K562 (cell line): ENCODE data around the gene COX6A2. TPM values are rescaled to one million over a fixed set of nuclear protein-coding genes. Genes with fewer than 3 reads are reported as not detected.
A peak's percentile ranks its signal among the peaks of the same experiment; 100 is the strongest.

Source experiments
- ATAC-seq: fragments of 200-7000 bp; cut with Tn5 transposase; 3 replicates; pipeline ENCODE4 v1.9.1; 2020; ENCODE audit warnings: moderate library complexity
- BruUV-seq: library from RNA; stranded (reverse); fragments of 400-500 nt; replicated peaks from 2 replicates; lab custom pipeline; 2021; lab: Mats Ljungman, UMichigan
- CTCF ChIA-PET: fragments of 300-600 bp; formaldehyde crosslinking; extraction: SDS; loops from one replicate; lab custom pipeline; 2021; ENCODE audit warnings: low intra/inter-chr PET ratio; lab: Yijun Ruan, JAX
- POLR2A ChIA-PET: fragments of 300-600, 350-650 bp; sonication (Branson Sonifier 250); formaldehyde crosslinking; extraction: SDS; loops from one replicate; lab custom pipeline; 2021; ENCODE audit warnings: antibody characterized with exemption, inconsistent platforms; lab: Yijun Ruan, JAX
- DNase-seq, 4 experiments: peaks; one replicate each; pipeline versions ENCODE4 v3.0.0 to v3.0.0-alpha.2; 2011 to 2018; ENCODE audit warnings: low spot score in 3 of 4, mixed read lengths in 3 of 4; ENCODE audit errors: extremely low read depth in 1 of 4
- FAIRE-seq: peaks from 2 replicates; lab custom pipeline; 2011; peaks lifted over from hg19 to GRCh38; lab: Jason Lieb, UNC
- H2AFZ ChIP-seq: 2 replicates; pipeline ENCODE4 v1.6.0; 2011; ENCODE audit warnings: low read depth, low read length, control low read depth, inconsistent platforms
- H3K27ac ChIP-seq: fragments of 200-600 bp; 3 replicates; pipeline ENCODE4 v1.8.0; 2011; ENCODE audit warnings: low read depth, mild to moderate bottlenecking, control low read depth, inconsistent platforms, low read length, moderate library complexity, mixed read lengths; ENCODE audit errors: extremely low read depth
- H3K27me3 ChIP-seq, 2 experiments: fragments of 300-600 bp in 1 of 2; 2 replicates in 1 of 2; 3 replicates in 1 of 2; pipeline versions ENCODE4 v1.6.0 to v1.8.0; 2011; ENCODE audit warnings: inconsistent platforms in 2 of 2, low read length in 2 of 2, mild to moderate bottlenecking in 1 of 2, mixed read lengths in 1 of 2, moderate library complexity in 1 of 2; ENCODE audit not compliant: control insufficient read depth in 2 of 2, insufficient read depth in 2 of 2
- H3K36me3 ChIP-seq: fragments of 300-600 bp; 3 replicates; pipeline ENCODE4 v1.8.0; 2011; ENCODE audit warnings: mild to moderate bottlenecking, low read length, inconsistent platforms; ENCODE audit not compliant: control insufficient read depth, insufficient read depth
- H3K4me1 ChIP-seq, 2 experiments: fragments of 200-600 bp in 1 of 2; replicated peaks in 1 of 2; 2 replicates in 1 of 2; 3 replicates in 1 of 2; pipeline versions ENCODE4 v1.5.1 to v1.8.0; 2011; ENCODE audit warnings: inconsistent platforms in 2 of 2, low read length in 2 of 2, mild to moderate bottlenecking in 1 of 2, mixed read lengths in 1 of 2, moderate library complexity in 1 of 2; ENCODE audit not compliant: control insufficient read depth in 2 of 2, insufficient read depth in 2 of 2
- H3K4me2 ChIP-seq: 2 replicates; pipeline ENCODE4 v1.6.1; 2011; ENCODE audit warnings: low read length, control low read depth, inconsistent platforms, mixed read lengths; ENCODE audit not compliant: insufficient read depth
- H3K4me3 ChIP-seq: fragments of 200-600 bp; sonication (generic), shearing (Covaris generic); 2 replicates; pipeline ENCODE4 v1.5.1; 2016; ENCODE audit warnings: control low read depth, inconsistent platforms
- H3K79me2 ChIP-seq: fragments of 200-600 bp; 3 replicates; pipeline ENCODE4 v1.8.0; 2011; ENCODE audit warnings: low read length, inconsistent platforms; ENCODE audit not compliant: control insufficient read depth, insufficient read depth
- H3K9ac ChIP-seq, 2 experiments: 2 replicates each; pipeline versions ENCODE4 v1.6.0 to v1.6.1; 2011; ENCODE audit warnings: low read depth in 2 of 2, low read length in 2 of 2, control low read depth in 1 of 2, inconsistent platforms in 1 of 2, mild to moderate bottlenecking in 1 of 2, mixed read lengths in 1 of 2; ENCODE audit not compliant: insufficient read depth in 1 of 2
- H3K9me1 ChIP-seq: one replicate; pipeline ENCODE4 v1.6.0; 2011; ENCODE audit warnings: inconsistent platforms, mild to moderate bottlenecking, low read length, moderate library complexity; ENCODE audit not compliant: control insufficient read depth, insufficient read depth
- H3K9me3 ChIP-seq: replicated peaks from 2 replicates; pipeline ENCODE4 v1.5.1; 2011; ENCODE audit warnings: low read depth, low read length, inconsistent platforms; ENCODE audit not compliant: control insufficient read depth, insufficient read depth
- H4K20me1 ChIP-seq: replicated peaks from 2 replicates; pipeline ENCODE4 v1.6.1; 2011; ENCODE audit warnings: low read length, inconsistent platforms, mixed read lengths; ENCODE audit not compliant: control insufficient read depth, insufficient read depth
- KDM2B ChIP-seq: fragments of 250-450 bp; sonication (Bioruptor Pico); IDR thresholded peaks from 2 replicates; pipeline ENCODE4 v1.8.0; 2021; ENCODE audit warnings: mild to moderate bottlenecking, moderate library complexity
- RB1 ChIP-seq: fragments of 450-650 bp; IDR thresholded peaks from 2 replicates; pipeline ENCODE4 v1.6.1; 2017; ENCODE audit warnings: low read depth, mild to moderate bottlenecking
- RFX7 ChIP-seq: fragments of 250-450 bp; sonication (Bioruptor Pico); IDR thresholded peaks from 2 replicates; pipeline ENCODE4 v1.5.1; 2021; ENCODE audit warnings: mild to moderate bottlenecking
- TBP ChIP-seq: optimal IDR thresholded peaks from 2 replicates; pipeline ENCODE3; 2011; ENCODE audit warnings: low read depth, low read length, improper control_type of control experiment
- WGBS: fragments of 100-300 bp; shearing (Covaris generic); methylation state at CpG from one replicate; pipeline ENCODE4 v1.1.6; 2016; ENCODE audit warnings: low coverage, mixed read lengths; ENCODE audit not compliant: insufficient coverage; ENCODE audit errors: missing lambda C conversion rate; 5-methylcytosine and 5-hydroxymethylcytosine counted together
- in situ Hi-C: fragments of 300-500 bp; cut with MboI; formaldehyde crosslinking; loops from 4 replicates; pipeline ENCODE4 v1.15.0; 2018; ENCODE audit warnings: inconsistent platforms, mixed read lengths
- intact Hi-C: fragments of 100-400 bp; cut with micrococcal nuclease; formaldehyde crosslinking; loops from 2 replicates; pipeline ENCODE4 v1.14.2; 2022
- polyA plus RNA-seq, 8 experiments: library from polyadenylated mRNA; depleted of rRNA in 4 of 8; stranded (reverse) in 5 of 8; unstranded in 3 of 8; fragments of >200 nt; fragmentation: Nextera tagmentation in 2 of 8; fragmentation: Illumina TruSeq in 1 of 8; extraction: Ambion mirVana in 2 of 8; extraction: Trizol in 1 of 8; gene quantifications; 2 replicates each; pipeline versions ENCODE4 v1.2.1 to v1.2.3, GENCODE V29; 2011 to 2014; ENCODE audit warnings: inconsistent platforms in 1 of 8, missing spikeins in 1 of 8
- total RNA-seq, 7 experiments: library from RNA; depleted of rRNA in 6 of 7; stranded (reverse); fragments of >200 nt in 6 of 7; fragmentation: Illumina TruSeq in 2 of 7; extraction: Trizol in 2 of 7; gene quantifications; 2 replicates each; pipeline versions ENCODE4 v1.2.1 to v1.2.3, GENCODE V29; 2011 to 2021; ENCODE audit warnings: low replicate concordance in 1 of 7
- TF ChIP-seq, protein P1 (sequence below): fragments of 450-650 bp; IDR thresholded peaks from 2 replicates; pipeline ENCODE4 v1.6.1; 2016
- TF ChIP-seq, protein P2 (sequence below): fragments of 450-650 bp; IDR thresholded peaks from 2 replicates; pipeline ENCODE4 v1.6.1; 2016; ENCODE audit warnings: mild to moderate bottlenecking, moderate library complexity

COX6A2 gene
- total and polyA plus RNA-seq, 9 of the 15 experiments (the other 6 are each of a cell fraction or from before 2014, with no cell fraction given): not detected

DNA sequence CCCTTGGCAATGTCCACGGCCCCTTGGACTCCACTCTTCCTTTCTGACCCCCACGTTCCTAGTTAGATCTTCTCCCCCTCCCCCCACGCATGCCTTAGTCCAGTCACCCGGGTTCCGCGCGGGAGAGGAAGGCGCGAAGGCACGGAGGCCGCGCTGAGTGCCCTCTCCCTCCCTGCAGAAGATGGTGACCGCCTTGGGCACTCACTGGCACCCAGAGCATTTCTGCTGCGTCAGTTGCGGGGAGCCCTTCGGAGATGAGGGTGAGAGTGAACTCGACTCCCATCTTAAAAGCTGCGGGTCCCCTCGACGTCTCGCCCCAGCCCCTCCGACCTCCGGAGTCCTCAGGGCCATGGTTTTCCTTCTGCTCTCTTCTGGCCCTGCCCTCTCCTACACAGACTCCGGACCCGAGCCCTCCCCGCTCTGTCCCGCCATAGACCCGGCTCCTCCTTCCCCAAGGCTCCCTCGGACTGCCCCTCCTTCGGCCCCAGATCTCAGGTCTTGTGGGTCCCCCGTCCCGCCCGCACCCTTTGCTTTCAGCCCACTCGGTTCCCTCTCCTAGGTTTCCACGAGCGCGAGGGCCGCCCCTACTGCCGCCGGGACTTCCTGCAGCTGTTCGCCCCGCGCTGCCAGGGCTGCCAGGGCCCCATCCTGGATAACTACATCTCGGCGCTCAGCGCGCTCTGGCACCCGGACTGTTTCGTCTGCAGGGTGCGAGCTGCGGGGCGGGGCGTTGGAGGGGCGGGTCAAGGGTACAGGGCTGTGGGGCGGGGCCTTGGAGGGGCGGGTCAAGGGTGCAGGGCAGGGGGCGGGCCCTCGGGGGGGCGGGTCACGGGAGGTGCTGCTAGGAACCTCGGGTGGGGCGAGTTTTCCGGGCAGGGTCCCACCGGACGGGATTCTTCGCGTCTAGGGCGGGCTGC is 48.4 kb upstream of the COX6A2 start:
- Histone ChIP-seq H3K9me1 (no peaks in the 10 kb centered on the region), H3K27me3 (no peaks in the 10 kb centered on the region), H3K4me2 (peak overlapping the region; percentile 85), H4K20me1 (no peaks in the 10 kb centered on the region), H3K9ac (peak overlapping the region; percentile 76 to 90), H3K79me2 (no peaks in the 10 kb centered on the region), H3K27ac (peak overlapping the region; percentile 89), H3K9me3 (no peaks in the 10 kb centered on the region), H3K36me3 (no peaks in the 10 kb centered on the region), H2AFZ (peak overlapping the region; percentile 93), H3K4me3 (peak overlapping the region; percentile 51), H3K4me1 (peaks cover 41 to 74% of the 10 kb centered on the region in 2 experiments)
- ATAC-seq: peak; percentile 78
- POLR2A ChIA-PET: interaction anchor here (0.6 to 2.1 kb wide), 7 partner anchors 10 to 918 kb away, joined by 3 to 13 read pairs (median 4); partner anchors contain the start of gene ZNF764
- TSS peak; percentile 68 for BruUV-seq
- intact Hi-C loops (no loop called here), in situ Hi-C loops (no loop called here)
- peak; percentile 87 to 94 (median 91) for DNase-seq
- CTCF ChIA-PET: no interaction called here
- 25% methylated on average over 25 of the region's 68 CpGs for WGBS
- FAIRE-seq: no peak
- no peak for TF ChIP-seq RFX7 (CRISPR knock-in tag)
- peak; percentile 49; the same call in 1 of the 2 replicates for TF ChIP-seq KDM2B (CRISPR knock-in tag)
- TF ChIP-seq, protein P1, sequence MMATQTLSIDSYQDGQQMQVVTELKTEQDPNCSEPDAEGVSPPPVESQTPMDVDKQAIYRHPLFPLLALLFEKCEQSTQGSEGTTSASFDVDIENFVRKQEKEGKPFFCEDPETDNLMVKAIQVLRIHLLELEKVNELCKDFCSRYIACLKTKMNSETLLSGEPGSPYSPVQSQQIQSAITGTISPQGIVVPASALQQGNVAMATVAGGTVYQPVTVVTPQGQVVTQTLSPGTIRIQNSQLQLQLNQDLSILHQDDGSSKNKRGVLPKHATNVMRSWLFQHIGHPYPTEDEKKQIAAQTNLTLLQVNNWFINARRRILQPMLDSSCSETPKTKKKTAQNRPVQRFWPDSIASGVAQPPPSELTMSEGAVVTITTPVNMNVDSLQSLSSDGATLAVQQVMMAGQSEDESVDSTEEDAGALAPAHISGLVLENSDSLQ: no peak
- TF ChIP-seq RB1: no peak
- TF ChIP-seq, protein P2, sequence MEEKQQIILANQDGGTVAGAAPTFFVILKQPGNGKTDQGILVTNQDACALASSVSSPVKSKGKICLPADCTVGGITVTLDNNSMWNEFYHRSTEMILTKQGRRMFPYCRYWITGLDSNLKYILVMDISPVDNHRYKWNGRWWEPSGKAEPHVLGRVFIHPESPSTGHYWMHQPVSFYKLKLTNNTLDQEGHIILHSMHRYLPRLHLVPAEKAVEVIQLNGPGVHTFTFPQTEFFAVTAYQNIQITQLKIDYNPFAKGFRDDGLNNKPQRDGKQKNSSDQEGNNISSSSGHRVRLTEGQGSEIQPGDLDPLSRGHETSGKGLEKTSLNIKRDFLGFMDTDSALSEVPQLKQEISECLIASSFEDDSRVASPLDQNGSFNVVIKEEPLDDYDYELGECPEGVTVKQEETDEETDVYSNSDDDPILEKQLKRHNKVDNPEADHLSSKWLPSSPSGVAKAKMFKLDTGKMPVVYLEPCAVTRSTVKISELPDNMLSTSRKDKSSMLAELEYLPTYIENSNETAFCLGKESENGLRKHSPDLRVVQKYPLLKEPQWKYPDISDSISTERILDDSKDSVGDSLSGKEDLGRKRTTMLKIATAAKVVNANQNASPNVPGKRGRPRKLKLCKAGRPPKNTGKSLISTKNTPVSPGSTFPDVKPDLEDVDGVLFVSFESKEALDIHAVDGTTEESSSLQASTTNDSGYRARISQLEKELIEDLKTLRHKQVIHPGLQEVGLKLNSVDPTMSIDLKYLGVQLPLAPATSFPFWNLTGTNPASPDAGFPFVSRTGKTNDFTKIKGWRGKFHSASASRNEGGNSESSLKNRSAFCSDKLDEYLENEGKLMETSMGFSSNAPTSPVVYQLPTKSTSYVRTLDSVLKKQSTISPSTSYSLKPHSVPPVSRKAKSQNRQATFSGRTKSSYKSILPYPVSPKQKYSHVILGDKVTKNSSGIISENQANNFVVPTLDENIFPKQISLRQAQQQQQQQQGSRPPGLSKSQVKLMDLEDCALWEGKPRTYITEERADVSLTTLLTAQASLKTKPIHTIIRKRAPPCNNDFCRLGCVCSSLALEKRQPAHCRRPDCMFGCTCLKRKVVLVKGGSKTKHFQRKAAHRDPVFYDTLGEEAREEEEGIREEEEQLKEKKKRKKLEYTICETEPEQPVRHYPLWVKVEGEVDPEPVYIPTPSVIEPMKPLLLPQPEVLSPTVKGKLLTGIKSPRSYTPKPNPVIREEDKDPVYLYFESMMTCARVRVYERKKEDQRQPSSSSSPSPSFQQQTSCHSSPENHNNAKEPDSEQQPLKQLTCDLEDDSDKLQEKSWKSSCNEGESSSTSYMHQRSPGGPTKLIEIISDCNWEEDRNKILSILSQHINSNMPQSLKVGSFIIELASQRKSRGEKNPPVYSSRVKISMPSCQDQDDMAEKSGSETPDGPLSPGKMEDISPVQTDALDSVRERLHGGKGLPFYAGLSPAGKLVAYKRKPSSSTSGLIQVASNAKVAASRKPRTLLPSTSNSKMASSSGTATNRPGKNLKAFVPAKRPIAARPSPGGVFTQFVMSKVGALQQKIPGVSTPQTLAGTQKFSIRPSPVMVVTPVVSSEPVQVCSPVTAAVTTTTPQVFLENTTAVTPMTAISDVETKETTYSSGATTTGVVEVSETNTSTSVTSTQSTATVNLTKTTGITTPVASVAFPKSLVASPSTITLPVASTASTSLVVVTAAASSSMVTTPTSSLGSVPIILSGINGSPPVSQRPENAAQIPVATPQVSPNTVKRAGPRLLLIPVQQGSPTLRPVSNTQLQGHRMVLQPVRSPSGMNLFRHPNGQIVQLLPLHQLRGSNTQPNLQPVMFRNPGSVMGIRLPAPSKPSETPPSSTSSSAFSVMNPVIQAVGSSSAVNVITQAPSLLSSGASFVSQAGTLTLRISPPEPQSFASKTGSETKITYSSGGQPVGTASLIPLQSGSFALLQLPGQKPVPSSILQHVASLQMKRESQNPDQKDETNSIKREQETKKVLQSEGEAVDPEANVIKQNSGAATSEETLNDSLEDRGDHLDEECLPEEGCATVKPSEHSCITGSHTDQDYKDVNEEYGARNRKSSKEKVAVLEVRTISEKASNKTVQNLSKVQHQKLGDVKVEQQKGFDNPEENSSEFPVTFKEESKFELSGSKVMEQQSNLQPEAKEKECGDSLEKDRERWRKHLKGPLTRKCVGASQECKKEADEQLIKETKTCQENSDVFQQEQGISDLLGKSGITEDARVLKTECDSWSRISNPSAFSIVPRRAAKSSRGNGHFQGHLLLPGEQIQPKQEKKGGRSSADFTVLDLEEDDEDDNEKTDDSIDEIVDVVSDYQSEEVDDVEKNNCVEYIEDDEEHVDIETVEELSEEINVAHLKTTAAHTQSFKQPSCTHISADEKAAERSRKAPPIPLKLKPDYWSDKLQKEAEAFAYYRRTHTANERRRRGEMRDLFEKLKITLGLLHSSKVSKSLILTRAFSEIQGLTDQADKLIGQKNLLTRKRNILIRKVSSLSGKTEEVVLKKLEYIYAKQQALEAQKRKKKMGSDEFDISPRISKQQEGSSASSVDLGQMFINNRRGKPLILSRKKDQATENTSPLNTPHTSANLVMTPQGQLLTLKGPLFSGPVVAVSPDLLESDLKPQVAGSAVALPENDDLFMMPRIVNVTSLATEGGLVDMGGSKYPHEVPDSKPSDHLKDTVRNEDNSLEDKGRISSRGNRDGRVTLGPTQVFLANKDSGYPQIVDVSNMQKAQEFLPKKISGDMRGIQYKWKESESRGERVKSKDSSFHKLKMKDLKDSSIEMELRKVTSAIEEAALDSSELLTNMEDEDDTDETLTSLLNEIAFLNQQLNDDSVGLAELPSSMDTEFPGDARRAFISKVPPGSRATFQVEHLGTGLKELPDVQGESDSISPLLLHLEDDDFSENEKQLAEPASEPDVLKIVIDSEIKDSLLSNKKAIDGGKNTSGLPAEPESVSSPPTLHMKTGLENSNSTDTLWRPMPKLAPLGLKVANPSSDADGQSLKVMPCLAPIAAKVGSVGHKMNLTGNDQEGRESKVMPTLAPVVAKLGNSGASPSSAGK: peak; percentile 88
- peak; percentile 32 for TF ChIP-seq TBP
